HG03159 (cell line): ENCODE results near the gene FGD4.
"Not testable (repeated sequence)": the region's sequence is repeated elsewhere in the genome, so short reads cannot be mapped to it uniquely, and the experiment has no call there.

Experiments
- ATAC-seq: cut with Tn5 transposase; IDR thresholded peaks from one replicate; pipeline ENCODE4 v1.9.1; 2021; ENCODE audit warnings: mild to moderate bottlenecking, moderate library complexity; ENCODE audit not compliant: unreplicated experiment

The FGD4 gene

GRCh38 chr12:32489070-32489469, 89.7 kb downstream of the FGD4 start:
- ATAC-seq: no peak

- no peak for ATAC-seq
These were observed 91.4 kb downstream of the FGD4 start for GRCh38 chr12:32490801-32491200.

GRCh38 chr12:32493282-32493681, 93.9 kb downstream of the FGD4 start:
- ATAC-seq: no peak

GRCh38 chr12:32494656-32495055, 95.3 kb downstream of the FGD4 start:
- no peak for ATAC-seq

- no peak for ATAC-seq
These were observed 97.6 kb downstream of the FGD4 start for GRCh38 chr12:32496946-32497345.

GRCh38 chr12:32497864-32498263, 98.5 kb downstream of the FGD4 start:
- ATAC-seq: no peak

GRCh38 chr12:32499048-32499447, 99.7 kb downstream of the FGD4 start:
- ATAC-seq: no peak

GRCh38 chr12:32501835-32502333, 102.5 kb downstream of the FGD4 start:
- no peak for ATAC-seq

GRCh38 chr12:32502693-32503502, 103.5 kb downstream of the FGD4 start:
- no peak for ATAC-seq

GRCh38 chr12:32503730-32504129, 104.4 kb downstream of the FGD4 start:
- no peak for ATAC-seq

- ATAC-seq: no peak
These were observed 105.2 kb downstream of the FGD4 start for GRCh38 chr12:32504591-32504990.

GRCh38 chr12:32505067-32505945, 105.9 kb downstream of the FGD4 start:
- ATAC-seq: no peak

GRCh38 chr12:32507096-32507941, 108.0 kb downstream of the FGD4 start:
- ATAC-seq: not testable (repeated sequence)

- no peak for ATAC-seq
These were observed 108.6 kb downstream of the FGD4 start for GRCh38 chr12:32507942-32508320.

GRCh38 chr12:32508626-32509025, 109.3 kb downstream of the FGD4 start:
- ATAC-seq: no peak

- no peak for ATAC-seq
These were observed 110.2 kb downstream of the FGD4 start for GRCh38 chr12:32509328-32510091.

- ATAC-seq: not testable (repeated sequence)
These were observed 112.6 kb downstream of the FGD4 start for GRCh38 chr12:32511976-32512375.

GRCh38 chr12:32512379-32512778, 113.0 kb downstream of the FGD4 start:
- ATAC-seq: no peak

- ATAC-seq: no peak
These were observed 113.6 kb downstream of the FGD4 start for GRCh38 chr12:32512910-32513309.
